Measurements from ENCODE around the gene INHBB. TPM values are rescaled to one million over a fixed set of nuclear protein-coding genes. Genes with fewer than 3 reads are reported as not detected.

Gene INHBB
- total RNA-seq, 6 donors from 2014 or later, result 2.3 to 12.4 (median 8.0) TPM

DNA sequence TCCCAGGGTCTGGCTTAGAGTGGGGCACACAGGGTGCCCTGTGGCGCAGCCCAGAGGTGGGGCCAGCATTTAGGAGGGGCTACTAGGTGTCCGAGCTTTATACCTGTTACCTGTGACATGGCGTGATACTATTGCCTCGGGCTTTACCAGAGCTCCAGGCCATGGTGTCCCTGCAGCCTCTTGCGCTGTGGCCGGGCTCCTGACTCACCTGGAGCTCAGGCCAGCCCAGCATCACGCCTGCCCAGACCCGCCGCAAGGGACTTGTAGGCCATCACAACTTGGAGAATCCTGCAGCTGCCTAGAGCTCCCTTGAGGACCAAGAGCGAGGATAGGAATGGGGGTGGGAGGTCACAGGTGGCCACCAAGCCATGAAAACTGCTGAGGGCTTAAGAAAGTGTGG, 8.0 kb downstream of the INHBB start:
- ATAC-seq (ENCODE audit: low FRiP score in 2 of 2), result peak in 1 of 2 donors; percentile 1
- no peak for TF ChIP-seq EP300 (IDR thresholded peaks at IDR 0.05)
- no peak for TF ChIP-seq POLR2AphosphoS5 (IDR thresholded peaks at IDR 0.05)
- TF ChIP-seq, protein P1, sequence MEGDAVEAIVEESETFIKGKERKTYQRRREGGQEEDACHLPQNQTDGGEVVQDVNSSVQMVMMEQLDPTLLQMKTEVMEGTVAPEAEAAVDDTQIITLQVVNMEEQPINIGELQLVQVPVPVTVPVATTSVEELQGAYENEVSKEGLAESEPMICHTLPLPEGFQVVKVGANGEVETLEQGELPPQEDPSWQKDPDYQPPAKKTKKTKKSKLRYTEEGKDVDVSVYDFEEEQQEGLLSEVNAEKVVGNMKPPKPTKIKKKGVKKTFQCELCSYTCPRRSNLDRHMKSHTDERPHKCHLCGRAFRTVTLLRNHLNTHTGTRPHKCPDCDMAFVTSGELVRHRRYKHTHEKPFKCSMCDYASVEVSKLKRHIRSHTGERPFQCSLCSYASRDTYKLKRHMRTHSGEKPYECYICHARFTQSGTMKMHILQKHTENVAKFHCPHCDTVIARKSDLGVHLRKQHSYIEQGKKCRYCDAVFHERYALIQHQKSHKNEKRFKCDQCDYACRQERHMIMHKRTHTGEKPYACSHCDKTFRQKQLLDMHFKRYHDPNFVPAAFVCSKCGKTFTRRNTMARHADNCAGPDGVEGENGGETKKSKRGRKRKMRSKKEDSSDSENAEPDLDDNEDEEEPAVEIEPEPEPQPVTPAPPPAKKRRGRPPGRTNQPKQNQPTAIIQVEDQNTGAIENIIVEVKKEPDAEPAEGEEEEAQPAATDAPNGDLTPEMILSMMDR (IDR thresholded peaks at IDR 0.05), result no peak
- no peak for TF ChIP-seq POLR2A (IDR thresholded peaks at IDR 0.05)
- Histone ChIP-seq H3K27ac (no peak overlapping the region), H3K4me3 (no peak overlapping the region), H3K27me3 (peaks cover 0 to 3% (median 1%) of the 10 kb centered on the region in 4 donors), H3K36me3 (peaks cover 0 to 4% (median 0%) of the 10 kb centered on the region in 4 donors), H3K4me1 (peaks cover 0 to 2% (median 0%) of the 10 kb centered on the region in 4 donors), H3K9me3 (no peaks in the 10 kb centered on the region)
- 96 to 98% methylated on average over 7 to 10 of the region's 10 CpGs for WGBS, 2 donors
- peak in 1 of 2 donors; percentile 60 for DNase-seq

DNA sequence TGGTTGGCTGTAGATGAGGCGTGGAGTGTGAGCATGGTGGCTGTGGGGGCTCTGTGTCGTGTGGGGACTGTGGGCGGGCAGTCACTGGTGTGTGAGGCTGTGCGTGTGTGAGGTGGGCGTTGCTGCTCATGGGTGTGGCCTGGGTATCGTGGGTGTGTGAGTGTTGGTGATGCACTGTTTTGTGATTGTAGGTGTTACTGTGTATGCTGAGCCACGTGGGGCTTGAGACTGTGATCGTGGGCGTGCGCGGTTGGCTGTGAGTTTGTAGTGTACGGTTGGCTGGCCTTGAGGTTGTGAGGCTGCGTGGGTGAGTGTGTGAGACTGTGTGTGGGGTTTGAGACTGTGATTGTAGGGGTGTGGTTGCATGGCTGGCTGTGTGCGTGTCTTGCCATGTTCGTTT, 8.5 kb downstream of the INHBB start:
- no peak for TF ChIP-seq EP300 (IDR thresholded peaks at IDR 0.05)
- peaks cover 0 to 3% (median 1%) of the 10 kb centered on the region in 4 donors for H3K27me3 ChIP-seq
- DNase-seq (no peak), ATAC-seq (ENCODE audit: low FRiP score in 2 of 2) (peak in 1 of 2 donors; percentile 20)
- WGBS, 2 donors, result 83 to 85% methylated on average over 15 of the region's 15 CpGs
- no peak overlapping the region for H3K27ac ChIP-seq
- H3K4me1 ChIP-seq, result no peaks in the 10 kb centered on the region
- no peak overlapping the region for H3K4me3 ChIP-seq
- no peaks in the 10 kb centered on the region for H3K9me3 ChIP-seq
- peaks cover 0 to 4% (median 0%) of the 10 kb centered on the region in 4 donors for H3K36me3 ChIP-seq

DNA sequence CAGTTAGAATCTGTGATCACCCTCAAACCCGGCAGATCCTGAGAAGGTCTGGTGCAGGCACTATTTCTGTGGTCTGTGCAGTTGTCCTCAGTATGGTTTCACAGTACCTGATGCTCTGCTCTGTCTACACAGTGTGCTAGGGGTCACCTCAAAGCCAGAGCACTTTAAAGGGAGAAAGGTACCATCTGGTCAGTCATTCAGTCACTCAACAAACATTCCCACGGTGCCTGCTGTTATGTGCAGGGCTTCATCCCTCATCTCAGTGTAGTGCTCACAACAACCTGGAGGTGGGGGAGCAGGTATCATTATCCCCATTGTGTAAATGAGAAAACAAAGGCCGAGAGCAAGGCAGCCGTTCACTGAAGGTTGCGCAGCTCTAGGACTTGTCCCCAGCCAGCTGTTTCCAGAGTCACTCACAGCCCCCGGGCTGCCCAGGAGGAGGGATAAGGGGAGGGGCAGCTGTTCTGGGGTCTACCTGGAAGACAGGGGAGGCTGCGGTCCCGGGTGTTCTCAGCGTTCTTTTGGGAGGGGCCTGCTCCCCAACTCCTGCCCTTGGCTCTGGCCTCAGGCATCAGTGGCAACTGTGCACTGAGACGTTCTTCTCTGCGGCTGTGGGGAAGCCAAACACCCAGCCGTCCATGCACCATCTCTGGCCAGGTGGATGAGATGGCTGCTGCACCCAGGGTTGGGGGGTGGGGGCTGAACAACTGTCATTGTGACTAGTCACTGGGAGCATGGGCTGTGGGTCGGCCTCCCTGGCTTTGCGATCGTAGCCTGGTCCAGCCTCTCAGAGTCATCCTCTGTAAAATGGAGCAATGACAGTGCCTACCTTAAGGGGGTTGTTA, 9.2 kb downstream of the INHBB start:
- ATAC-seq (ENCODE audit: low FRiP score in 2 of 2) (no peak), DNase-seq (no peak)
- 79 to 94% methylated on average over 10 to 14 of the region's 15 CpGs for whole genome bisulfite sequencing, 2 donors
- H3K27ac ChIP-seq, result no peak overlapping the region
- H3K4me3 ChIP-seq, result no peak overlapping the region
- TF ChIP-seq POLR2A (IDR thresholded peaks at IDR 0.05), result no peak
- TF ChIP-seq POLR2AphosphoS5 (IDR thresholded peaks at IDR 0.05), result no peak
- TF ChIP-seq EP300 (IDR thresholded peaks at IDR 0.05), result no peak
- TF ChIP-seq, protein P1 (IDR thresholded peaks at IDR 0.05), result no peak
- no peaks in the 10 kb centered on the region for H3K27me3 ChIP-seq
- no peaks in the 10 kb centered on the region for H3K9me3 ChIP-seq
- H3K4me1 ChIP-seq, result no peaks in the 10 kb centered on the region
- no peaks in the 10 kb centered on the region for H3K36me3 ChIP-seq

DNA sequence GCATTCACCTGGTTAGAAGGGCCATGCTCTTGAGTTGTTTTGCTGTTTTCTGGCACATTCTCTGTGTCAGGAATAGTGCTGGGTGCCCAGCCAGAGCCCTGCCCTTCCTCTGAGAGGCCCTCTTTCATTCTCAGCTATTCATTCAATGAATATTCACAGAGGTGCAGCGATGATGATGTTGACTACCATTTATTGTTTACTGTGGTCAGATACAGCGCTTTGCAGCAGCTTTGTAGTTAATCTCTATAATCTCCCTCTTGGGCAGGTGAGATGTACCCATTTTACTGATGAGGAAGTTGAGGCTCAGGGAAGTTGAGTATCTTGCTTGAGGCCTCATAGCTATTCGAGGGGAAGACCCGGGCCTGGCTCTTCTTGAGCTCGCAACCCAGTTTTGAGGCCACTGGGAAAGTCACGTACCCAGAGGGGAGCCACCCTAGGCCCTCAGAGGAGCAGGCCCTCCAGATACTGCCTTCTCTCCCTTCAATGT, 9.9 kb downstream of the INHBB start:
- H3K36me3 ChIP-seq, result no peaks in the 10 kb centered on the region
- no peak for TF ChIP-seq POLR2AphosphoS5 (IDR thresholded peaks at IDR 0.05)
- TF ChIP-seq POLR2A (IDR thresholded peaks at IDR 0.05), result no peak
- TF ChIP-seq EP300 (IDR thresholded peaks at IDR 0.05), result no peak
- TF ChIP-seq, protein P1 (IDR thresholded peaks at IDR 0.05), result no peak
- no peak overlapping the region for H3K27ac ChIP-seq
- H3K4me3 ChIP-seq, result no peak overlapping the region
- DNase-seq (no peak), ATAC-seq (ENCODE audit: low FRiP score in 2 of 2) (no peak)
- H3K9me3 ChIP-seq, result no peaks in the 10 kb centered on the region
- no peaks in the 10 kb centered on the region for H3K27me3 ChIP-seq
- 95 to 96% methylated on average over 6 of the region's 6 CpGs for WGBS, 2 donors
- no peaks in the 10 kb centered on the region for H3K4me1 ChIP-seq

DNA sequence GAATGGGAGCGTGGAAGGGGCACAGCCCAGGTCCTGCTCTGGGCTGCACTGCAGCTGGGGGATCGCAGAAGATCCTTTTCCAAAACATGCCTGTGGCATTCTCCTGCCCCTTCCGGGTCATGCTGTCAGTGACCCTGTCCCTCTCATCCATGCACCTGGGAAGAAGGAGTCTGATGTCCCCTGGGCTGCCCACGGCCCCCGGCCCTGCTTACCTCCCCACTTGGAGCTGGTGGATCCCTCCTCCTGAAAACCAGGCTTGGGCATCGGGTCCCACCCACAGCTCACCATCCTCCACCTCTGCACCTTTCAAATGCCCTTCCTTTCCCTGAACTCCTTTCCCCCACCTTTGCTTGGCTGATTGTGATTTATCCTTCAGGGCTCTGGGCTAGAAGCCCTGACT, 11.8 kb downstream of the INHBB start:
- Histone ChIP-seq H3K9me3 (no peaks in the 10 kb centered on the region), H3K4me3 (no peak overlapping the region), H3K36me3 (no peaks in the 10 kb centered on the region), H3K27ac (no peak overlapping the region), H3K4me1 (no peaks in the 10 kb centered on the region), H3K27me3 (no peaks in the 10 kb centered on the region)
- TF ChIP-seq EP300 (IDR thresholded peaks at IDR 0.05) (no peak), POLR2A (IDR thresholded peaks at IDR 0.05) (no peak), POLR2AphosphoS5 (IDR thresholded peaks at IDR 0.05) (no peak)
- TF ChIP-seq, protein P1 (IDR thresholded peaks at IDR 0.05), result no peak
- DNase-seq, result peak in 1 of 2 donors; percentile 60
- no peak for ATAC-seq (ENCODE audit: low FRiP score in 2 of 2)
- WGBS, 2 donors, result 81 to 82% methylated on average over 5 to 6 of the region's 6 CpGs
